H1 (cell line): ENCODE data around the gene CABP1. TPM values are rescaled to one million over a fixed set of nuclear protein-coding genes. Genes with fewer than 3 reads are reported as not detected.

Source experiments
- CTCF ChIA-PET: fragments of 300-600 bp; sonication (Branson Sonifier 250); formaldehyde crosslinking; loops from one replicate; lab custom pipeline; 2021; ENCODE audit not compliant: partially characterized antibody; lab: Charles Lee
- POLR2A ChIA-PET: fragments of 300-600 bp; sonication (Branson Sonifier 250); formaldehyde crosslinking; loops from one replicate; lab custom pipeline; 2021; ENCODE audit warnings: inconsistent platforms; ENCODE audit not compliant: partially characterized antibody; lab: Charles Lee
- DNase-seq, 2 experiments: peaks; one replicate each; pipeline versions ENCODE4 v3.0.0 to v3.0.0-alpha.2; 2010 to 2022; ENCODE audit warnings: low spot score in 2 of 2, low read depth in 1 of 2, mixed read lengths in 1 of 2
- FAIRE-seq: peaks from 2 replicates; lab custom pipeline; 2011; peaks lifted over from hg19 to GRCh38; lab: Jason Lieb, UNC
- H2AFZ ChIP-seq: 2 replicates; pipeline ENCODE4 v1.8.1; 2012; ENCODE audit warnings: low read length, inconsistent platforms
- H2AK5ac ChIP-seq: 2 replicates; pipeline ENCODE4 v1.6.1; 2013; ENCODE audit warnings: low read depth, low read length
- H2BK120ac ChIP-seq: replicated peaks from 2 replicates; pipeline ENCODE3; 2013; ENCODE audit warnings: low read depth, low read length, inconsistent platforms
- H2BK12ac ChIP-seq: 2 replicates; pipeline ENCODE4 v1.6.1; 2013; ENCODE audit warnings: low read depth, low read length
- H2BK15ac ChIP-seq: 2 replicates; pipeline ENCODE4 v1.6.1; 2013; ENCODE audit warnings: low read length
- H2BK20ac ChIP-seq: 2 replicates; pipeline ENCODE4 v1.6.1; 2013; ENCODE audit warnings: low read length
- H2BK5ac ChIP-seq: 2 replicates; pipeline ENCODE4 v1.6.1; 2013; ENCODE audit warnings: low read depth, low read length
- H3K14ac ChIP-seq: 2 replicates; pipeline ENCODE4 v1.6.1; 2013; ENCODE audit warnings: inconsistent platforms; ENCODE audit not compliant: insufficient read length
- H3K18ac ChIP-seq: 2 replicates; pipeline ENCODE4 v1.6.1; 2013; ENCODE audit warnings: low read length; ENCODE audit errors: extremely low read depth
- H3K23ac ChIP-seq: 2 replicates; pipeline ENCODE4 v1.6.1; 2013; ENCODE audit warnings: inconsistent platforms; ENCODE audit not compliant: insufficient read length
- H3K23me2 ChIP-seq: 2 replicates; pipeline ENCODE4 v1.6.1; 2013; ENCODE audit warnings: low read depth, low read length
- H3K27ac ChIP-seq: 2 replicates; pipeline ENCODE4 v1.6.1; 2011; ENCODE audit warnings: low read depth, low read length, inconsistent platforms
- H3K27me3 ChIP-seq, 4 experiments: replicated peaks in 1 of 4; 1 replicate in 1 of 4; 2 replicates in 3 of 4; pipeline versions ENCODE4 v1.6.1 to v1.8.1; 2011 to 2013; ENCODE audit warnings: low read length in 3 of 4, mild to moderate bottlenecking in 3 of 4, inconsistent platforms in 2 of 4, mixed read lengths in 2 of 4, moderate library complexity in 1 of 4; ENCODE audit not compliant: control insufficient read depth in 3 of 4, insufficient read depth in 3 of 4; ENCODE audit errors: extremely low read depth in 1 of 4
- H3K36me3 ChIP-seq, 4 experiments: 2 replicates each; pipeline versions ENCODE4 v1.6.1 to v1.8.1; 2011 to 2013; ENCODE audit warnings: mild to moderate bottlenecking in 4 of 4, low read length in 3 of 4, moderate library complexity in 2 of 4, control low read depth in 1 of 4, inconsistent platforms in 1 of 4; ENCODE audit not compliant: insufficient read depth in 4 of 4, control insufficient read depth in 2 of 4
- H3K4ac ChIP-seq: replicated peaks from 2 replicates; pipeline ENCODE3; 2013; ENCODE audit warnings: low read length, low read depth, mixed read lengths, inconsistent platforms; ENCODE audit not compliant: insufficient read length
- H3K4me1 ChIP-seq, 4 experiments: replicated peaks in 1 of 4; 1 replicate in 1 of 4; 2 replicates in 3 of 4; pipeline versions ENCODE4 v1.6.1 to v1.8.1; 2011 to 2013; ENCODE audit warnings: low read length in 3 of 4, inconsistent platforms in 2 of 4, mixed read lengths in 1 of 4; ENCODE audit not compliant: insufficient read depth in 4 of 4, control insufficient read depth in 3 of 4
- H3K4me2 ChIP-seq, 2 experiments: 2 replicates each; pipeline versions ENCODE4 v1.6.1 to v1.8.1; 2011 to 2013; ENCODE audit warnings: low read depth in 2 of 2, low read length in 2 of 2, control low read depth in 1 of 2, inconsistent platforms in 1 of 2, mild to moderate bottlenecking in 1 of 2; ENCODE audit not compliant: insufficient read depth in 1 of 2
- H3K4me3 ChIP-seq, 4 experiments: fragments of 200-600, 300-600 bp in 1 of 4; sonication (generic), shearing (Covaris generic), sonication (Bioruptor Twin) in 1 of 4; 2 replicates each; pipeline versions ENCODE4 v1.5.1 to v1.8.1; 2011 to 2016; ENCODE audit warnings: low read length in 4 of 4, low read depth in 3 of 4, control low read depth in 2 of 4, inconsistent platforms in 2 of 4, mild to moderate bottlenecking in 2 of 4, mixed read lengths in 1 of 4, moderate library complexity in 1 of 4; ENCODE audit not compliant: insufficient read depth in 2 of 4; ENCODE audit errors: extremely low read depth in 1 of 4
- H3K56ac ChIP-seq: replicated peaks from 2 replicates; pipeline ENCODE3; 2013; ENCODE audit warnings: low read depth, mild to moderate bottlenecking, mixed read lengths, low read length, inconsistent platforms; ENCODE audit not compliant: insufficient read length
- H3K79me1 ChIP-seq: 2 replicates; pipeline ENCODE4 v1.6.1; 2013; ENCODE audit warnings: low read depth, low read length, control low read depth
- H3K79me2 ChIP-seq, 2 experiments: 2 replicates each; pipeline versions ENCODE4 v1.6.1 to v1.8.1; 2012 to 2013; ENCODE audit warnings: low read length in 2 of 2, mild to moderate bottlenecking in 2 of 2, inconsistent platforms in 1 of 2; ENCODE audit not compliant: insufficient read depth in 2 of 2, control insufficient read depth in 1 of 2
- H3K9ac ChIP-seq, 4 experiments: replicated peaks in 1 of 4; 1 replicate in 1 of 4; 2 replicates in 3 of 4; pipeline versions ENCODE4 v1.6.1 to v1.8.1; 2011 to 2013; ENCODE audit warnings: low read depth in 3 of 4, low read length in 3 of 4, control low read depth in 2 of 4, mild to moderate bottlenecking in 2 of 4, moderate library complexity in 2 of 4, inconsistent platforms in 1 of 4; ENCODE audit errors: extremely low read depth in 1 of 4
- H3K9me3 ChIP-seq, 2 experiments: 2 replicates each; pipeline versions ENCODE4 v1.6.1 to v1.8.1; 2012 to 2013; ENCODE audit warnings: mild to moderate bottlenecking in 2 of 2, moderate library complexity in 2 of 2, control low read depth in 1 of 2, inconsistent platforms in 1 of 2, low read depth in 1 of 2, low read length in 1 of 2, mixed read lengths in 1 of 2; ENCODE audit not compliant: insufficient read depth in 2 of 2
- H4K20me1 ChIP-seq, 2 experiments: replicated peaks in 1 of 2; 2 replicates each; pipeline versions ENCODE3 to v1.8.1; 2011 to 2013; ENCODE audit warnings: inconsistent platforms in 2 of 2, low read length in 2 of 2, mild to moderate bottlenecking in 1 of 2; ENCODE audit not compliant: insufficient read depth in 2 of 2, control insufficient read depth in 1 of 2
- H4K5ac ChIP-seq: 2 replicates; pipeline ENCODE4 v1.6.1; 2013; ENCODE audit warnings: low read length, low read depth, mixed read lengths, inconsistent platforms; ENCODE audit not compliant: insufficient read length
- H4K8ac ChIP-seq: 2 replicates; pipeline ENCODE4 v1.8.0; 2013; ENCODE audit warnings: mild to moderate bottlenecking, moderate library complexity, low read length, inconsistent platforms; ENCODE audit not compliant: insufficient read depth; ENCODE audit errors: extremely low read depth
- H4K91ac ChIP-seq: replicated peaks from 2 replicates; pipeline ENCODE3; 2013; ENCODE audit warnings: low read length, mixed read lengths, inconsistent platforms; ENCODE audit not compliant: insufficient read length
- FOSL1 ChIP-seq: IDR thresholded peaks from 2 replicates; pipeline ENCODE4 v1.6.1; 2011; ENCODE audit warnings: mild to moderate bottlenecking, low read depth, low read length, moderate library complexity; ENCODE audit not compliant: insufficient read depth
- NRF1 ChIP-seq: IDR thresholded peaks from 2 replicates; pipeline ENCODE4 v1.6.1; 2011; ENCODE audit warnings: mild to moderate bottlenecking, low read depth, low read length, improper control_type of control experiment
- RBBP5 ChIP-seq: IDR thresholded peaks from 2 replicates; pipeline ENCODE4 v1.7.1; 2012; ENCODE audit warnings: low read depth, mild to moderate bottlenecking, inconsistent platforms, low read length, moderate library complexity, borderline replicate concordance
- RNF2 ChIP-seq: fragments of 200-900, 300-1000 bp; sonication (generic); IDR thresholded peaks from 2 replicates; pipeline ENCODE4 v1.7.1; 2016; ENCODE audit warnings: borderline replicate concordance, low read depth, mild to moderate bottlenecking, antibody characterized with exemption, low read length; ENCODE audit not compliant: poor library complexity, severe bottlenecking; ENCODE audit errors: missing control alignments
- WGBS, 2 experiments: shearing (Covaris generic) in 1 of 2; methylation state at CpG; one replicate each; pipeline versions ENCODE4 v1.1.6 to v1.1.7; 2013 to 2015; ENCODE audit warnings: low lambda C conversion rate in 2 of 2, mixed read lengths in 2 of 2, inconsistent platforms in 1 of 2, low coverage in 1 of 2, missing lambda C conversion rate in 1 of 2; ENCODE audit not compliant: insufficient replicate concordance in 2 of 2, insufficient coverage in 1 of 2, insufficient read length in 1 of 2; ENCODE audit errors: extremely low coverage in 1 of 2, missing lambda C conversion rate in 1 of 2; 5-methylcytosine and 5-hydroxymethylcytosine counted together
- polyA plus RNA-seq, 7 experiments: library from polyadenylated mRNA; depleted of rRNA in 3 of 7; stranded (reverse) in 5 of 7; unstranded in 2 of 7; fragments of >200 nt in 5 of 7; fragments of 200-250 nt in 2 of 7; gene quantifications; 1 replicate in 5 of 7; 2 replicates in 1 of 7; 4 replicates in 1 of 7; pipeline versions ENCODE4 v1.2.1 to v1.2.3, GENCODE V29; 2011 to 2013; ENCODE audit warnings: missing spikeins in 2 of 7, mixed read lengths in 2 of 7
- total RNA-seq: library from RNA; stranded (reverse); fragmentation: NEBNext Ultra II Directional; extraction: Animal tissue kit (Norgen Biotek cat#: 25700); gene quantifications from 2 replicates; pipeline ENCODE4 v1.2.1, GENCODE V29; 2021

CABP1 gene
- total and polyA plus RNA-seq, 2 of the 8 experiments (the other 6 are each of a cell fraction or from before 2014, with no cell fraction given) = 3.9 to 7.4 TPM

GRCh38 chr12:120654656-120655055, 14.2 kb downstream of the CABP1 start:
- no peak overlapping the region for H4K91ac ChIP-seq
- H2BK120ac ChIP-seq = no peak overlapping the region
- H2AK5ac ChIP-seq = no peak overlapping the region
- H3K4me3 ChIP-seq = no peak overlapping the region
- H2BK20ac ChIP-seq = no peak overlapping the region
- no peaks in the 10 kb centered on the region for H3K27me3 ChIP-seq
- H2BK15ac ChIP-seq = no peak overlapping the region
- 90% methylated on average over 10 of the region's 10 CpGs; no CpG with 5 or more reads in 1 of the 2 experiments for WGBS, 2 experiments
- H3K23ac ChIP-seq = no peak overlapping the region
- H3K18ac ChIP-seq = no peak overlapping the region
- H3K79me2 ChIP-seq = no peaks in the 10 kb centered on the region
- no peak overlapping the region for H2AFZ ChIP-seq
- no peak overlapping the region for H3K14ac ChIP-seq
- CTCF ChIA-PET = interaction anchor here (0.6 to 7.3 kb wide), 2 partner anchors 7 to 271 kb away, joined by 3 to 100 read pairs; no protein-coding TSS in a partner anchor
- H3K36me3 ChIP-seq = no peaks in the 10 kb centered on the region
- H2BK12ac ChIP-seq = no peak overlapping the region
- H3K4me2 ChIP-seq = no peak overlapping the region
- no peak overlapping the region for H3K56ac ChIP-seq
- POLR2A ChIA-PET = interaction anchor here (0.7 to 1.4 kb wide), 2 partner anchors 13 to 34 kb away, joined by 3 to 5 read pairs; no protein-coding TSS in a partner anchor
- no peak for DNase-seq
- no peaks in the 10 kb centered on the region for H3K9me3 ChIP-seq
- H3K4me1 ChIP-seq = peaks cover 1 to 4% (median 3%) of the 10 kb centered on the region in 4 experiments
- H3K79me1 ChIP-seq = no peaks in the 10 kb centered on the region; the same call in 1 of the 2 replicates
- no peaks in the 10 kb centered on the region for H3K23me2 ChIP-seq
- H3K27ac ChIP-seq = no peak overlapping the region
- H3K9ac ChIP-seq = no peak overlapping the region
- no peak overlapping the region for H2BK5ac ChIP-seq
- no peak overlapping the region for H4K5ac ChIP-seq
- no peak for FAIRE-seq
- TF ChIP-seq RBBP5 = no peak
- TF ChIP-seq RNF2 = no peak
- TF ChIP-seq FOSL1 = no peak
- no peak for TF ChIP-seq NRF1
- peak overlapping the region; percentile 12; the same call in 1 of the 2 replicates for H4K8ac ChIP-seq
- H4K20me1 ChIP-seq = peaks cover 0 to 2% of the 10 kb centered on the region in 2 experiments
- H3K4ac ChIP-seq = no peak overlapping the region
